ENCODE measurements around the gene CSRNP2. TPM values are rescaled to one million over a fixed set of nuclear protein-coding genes. Genes with fewer than 3 reads are reported as not detected.
"Not testable (repeated sequence)": the region's sequence is repeated elsewhere in the genome, so short reads cannot be mapped to it uniquely, and the experiment has no call there.

CSRNP2 gene
- total RNA-seq, 1 donor from 2014 or later = 36.6 TPM

DNA sequence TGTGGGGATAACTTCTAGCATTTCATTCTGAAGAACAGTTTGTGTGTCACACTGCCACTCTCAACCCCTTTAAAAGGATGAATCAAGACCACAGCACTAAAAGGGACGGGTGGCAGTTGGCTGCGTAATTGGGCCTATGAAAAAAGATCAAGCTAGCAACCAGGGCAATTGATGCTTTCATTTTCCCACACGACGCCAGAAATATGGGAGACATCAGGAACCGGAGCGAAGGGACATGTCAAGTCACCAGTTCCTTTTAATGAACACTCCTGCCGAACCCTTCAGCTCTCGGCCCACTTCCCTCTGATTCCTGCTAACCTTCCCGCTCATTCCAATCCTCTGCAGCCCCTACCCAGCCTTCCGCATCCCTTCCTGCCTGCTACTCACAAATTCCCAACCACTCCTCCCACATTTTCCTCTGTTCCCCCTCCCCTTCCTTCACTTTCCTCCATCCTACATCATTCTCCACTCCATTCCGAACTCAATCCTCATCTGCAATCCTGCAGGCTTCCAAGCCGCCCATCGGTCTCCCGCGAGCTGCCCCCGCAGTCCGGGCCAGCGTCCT, 753 bp downstream of the CSRNP2 start:
- DNase-seq (ENCODE audit: low read depth) = no peak
- Histone ChIP-seq H3K4me3 (ENCODE audit: low read depth, low read length) (peak overlapping the region; percentile 93), H3K27me3 (ENCODE audit: control insufficient read depth, insufficient read depth, low read length) (no peaks in the 10 kb centered on the region), H3K36me3 (ENCODE audit: control insufficient read depth, insufficient read depth, low read length) (no peaks in the 10 kb centered on the region)
- TF ChIP-seq CTCF (IDR thresholded peaks at IDR 0.05; ENCODE audit: insufficient read depth, low read length, poor library complexity, severe bottlenecking) = no peak

GRCh38 chr12:51081421-51081820, 2.0 kb downstream of the CSRNP2 start:
- H3K36me3 ChIP-seq (ENCODE audit: control insufficient read depth, insufficient read depth, low read length) = no peaks in the 10 kb centered on the region
- no peak overlapping the region for H3K4me3 ChIP-seq (ENCODE audit: low read depth, low read length)
- DNase-seq (ENCODE audit: low read depth) = no peak
- H3K27me3 ChIP-seq (ENCODE audit: control insufficient read depth, insufficient read depth, low read length) = no peaks in the 10 kb centered on the region
- no peak for TF ChIP-seq CTCF (IDR thresholded peaks at IDR 0.05; ENCODE audit: insufficient read depth, low read length, poor library complexity, severe bottlenecking)

DNA sequence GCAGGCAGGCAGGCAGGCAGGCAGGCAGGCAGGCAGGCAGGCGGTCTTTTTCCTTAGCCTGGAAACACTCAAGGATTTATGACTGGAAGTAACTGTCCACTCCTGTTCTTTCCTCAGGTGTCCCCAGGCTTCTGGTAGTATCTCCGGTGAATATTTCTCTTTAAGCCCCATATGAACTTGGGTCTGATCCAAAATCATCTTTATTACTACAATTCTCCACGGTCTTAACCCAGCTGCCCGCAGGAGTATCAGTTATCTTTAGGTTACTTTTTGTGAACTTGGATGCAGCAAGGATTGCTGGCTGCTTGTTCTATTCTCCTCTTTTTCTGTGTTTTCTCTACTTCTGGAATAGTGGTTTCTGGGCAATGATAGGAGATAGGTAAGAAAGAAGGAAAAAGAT, 3.3 kb downstream of the CSRNP2 start:
- H3K27me3 ChIP-seq (ENCODE audit: control insufficient read depth, insufficient read depth, low read length) = no peaks in the 10 kb centered on the region
- H3K36me3 ChIP-seq (ENCODE audit: control insufficient read depth, insufficient read depth, low read length) = no peaks in the 10 kb centered on the region
- TF ChIP-seq CTCF (IDR thresholded peaks at IDR 0.05; ENCODE audit: insufficient read depth, low read length, poor library complexity, severe bottlenecking) = no peak
- H3K4me3 ChIP-seq (ENCODE audit: low read depth, low read length) = no peak overlapping the region
- DNase-seq (ENCODE audit: low read depth) = no peak

- H3K27me3 ChIP-seq (ENCODE audit: control insufficient read depth, insufficient read depth, low read length); DNase-seq (ENCODE audit: low read depth); H3K4me3 ChIP-seq (ENCODE audit: low read depth, low read length); H3K36me3 ChIP-seq (ENCODE audit: control insufficient read depth, insufficient read depth, low read length): not testable (repeated sequence)
Observed at GRCh38 chr12:51078866-51079265, 4.5 kb downstream of the CSRNP2 start.

GRCh38 chr12:51078346-51078745, 5.0 kb downstream of the CSRNP2 start:
- H3K36me3 ChIP-seq (ENCODE audit: control insufficient read depth, insufficient read depth, low read length); H3K27me3 ChIP-seq (ENCODE audit: control insufficient read depth, insufficient read depth, low read length); H3K4me3 ChIP-seq (ENCODE audit: low read depth, low read length); DNase-seq (ENCODE audit: low read depth): not testable (repeated sequence)

GRCh38 chr12:51077930-51078329, 5.5 kb downstream of the CSRNP2 start:
- Histone ChIP-seq H3K36me3 (ENCODE audit: control insufficient read depth, insufficient read depth, low read length) (peaks cover 1% of the 10 kb centered on the region), H3K27me3 (ENCODE audit: control insufficient read depth, insufficient read depth, low read length) (no peaks in the 10 kb centered on the region), H3K4me3 (ENCODE audit: low read depth, low read length) (no peak overlapping the region)
- no peak for DNase-seq (ENCODE audit: low read depth)
- no peak for TF ChIP-seq CTCF (IDR thresholded peaks at IDR 0.05; ENCODE audit: insufficient read depth, low read length, poor library complexity, severe bottlenecking)

GRCh38 chr12:51076236-51076930, 7.0 kb downstream of the CSRNP2 start:
- TF ChIP-seq CTCF (IDR thresholded peaks at IDR 0.05; ENCODE audit: insufficient read depth, low read length, poor library complexity, severe bottlenecking) = no peak
- H3K27me3 ChIP-seq (ENCODE audit: control insufficient read depth, insufficient read depth, low read length) = no peaks in the 10 kb centered on the region
- peaks cover 1% of the 10 kb centered on the region for H3K36me3 ChIP-seq (ENCODE audit: control insufficient read depth, insufficient read depth, low read length)
- H3K4me3 ChIP-seq (ENCODE audit: low read depth, low read length) = no peak overlapping the region
- no peak for DNase-seq (ENCODE audit: low read depth)
